ENCODE results near the gene KLF16.

The KLF16 gene

DNA sequence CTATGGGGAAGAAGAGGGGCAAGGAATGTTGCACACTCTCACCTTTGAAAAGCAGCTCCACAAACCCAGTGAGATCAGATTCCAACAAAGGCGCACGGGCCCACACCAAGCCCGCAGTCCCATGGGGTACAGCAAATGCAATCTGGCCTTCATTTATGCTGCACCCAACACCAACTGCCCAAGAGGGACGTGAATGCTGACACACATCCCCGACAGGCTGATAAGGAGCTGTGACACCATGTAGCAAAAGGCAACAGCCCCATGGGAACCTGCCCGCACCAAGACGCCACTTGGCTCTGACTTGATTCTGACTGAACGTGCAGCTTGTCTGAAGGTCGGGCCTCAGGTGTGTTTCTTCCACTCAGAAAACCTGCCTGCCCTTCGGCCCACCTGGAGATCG is 32.4 kb downstream of the KLF16 start:
- TF ChIP-seq, protein P1, sequence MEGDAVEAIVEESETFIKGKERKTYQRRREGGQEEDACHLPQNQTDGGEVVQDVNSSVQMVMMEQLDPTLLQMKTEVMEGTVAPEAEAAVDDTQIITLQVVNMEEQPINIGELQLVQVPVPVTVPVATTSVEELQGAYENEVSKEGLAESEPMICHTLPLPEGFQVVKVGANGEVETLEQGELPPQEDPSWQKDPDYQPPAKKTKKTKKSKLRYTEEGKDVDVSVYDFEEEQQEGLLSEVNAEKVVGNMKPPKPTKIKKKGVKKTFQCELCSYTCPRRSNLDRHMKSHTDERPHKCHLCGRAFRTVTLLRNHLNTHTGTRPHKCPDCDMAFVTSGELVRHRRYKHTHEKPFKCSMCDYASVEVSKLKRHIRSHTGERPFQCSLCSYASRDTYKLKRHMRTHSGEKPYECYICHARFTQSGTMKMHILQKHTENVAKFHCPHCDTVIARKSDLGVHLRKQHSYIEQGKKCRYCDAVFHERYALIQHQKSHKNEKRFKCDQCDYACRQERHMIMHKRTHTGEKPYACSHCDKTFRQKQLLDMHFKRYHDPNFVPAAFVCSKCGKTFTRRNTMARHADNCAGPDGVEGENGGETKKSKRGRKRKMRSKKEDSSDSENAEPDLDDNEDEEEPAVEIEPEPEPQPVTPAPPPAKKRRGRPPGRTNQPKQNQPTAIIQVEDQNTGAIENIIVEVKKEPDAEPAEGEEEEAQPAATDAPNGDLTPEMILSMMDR (IDR thresholded peaks at IDR 0.05; ENCODE audit: low read depth, low read length), result no peak
- DNase-seq (ENCODE audit: low read depth in 2 of 2), result no peak
- no peak overlapping the region for H3K4me3 ChIP-seq (replicated peaks in 1 of 2; ENCODE audit: low read depth in 2 of 2, low read length in 2 of 2)

DNA sequence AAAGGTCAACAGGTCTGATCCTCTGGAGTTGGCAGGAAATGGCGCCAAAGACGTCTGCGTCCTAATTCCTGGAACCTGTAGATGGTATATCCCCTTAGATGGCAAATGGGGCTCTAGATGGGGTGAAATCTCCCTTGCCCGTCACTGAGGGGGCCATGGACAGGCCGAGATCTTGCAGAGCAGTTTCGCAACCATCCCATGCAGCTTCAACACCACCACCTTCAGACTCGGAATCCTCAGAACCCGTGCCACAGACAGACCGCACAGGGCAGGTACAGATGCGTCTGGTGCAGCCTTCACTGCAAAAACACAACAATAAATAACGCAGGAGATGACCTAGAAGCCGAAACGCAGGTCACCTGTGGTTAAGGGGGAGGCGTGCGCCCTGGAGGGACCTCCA is 32.8 kb downstream of the KLF16 start:
- H3K4me3 ChIP-seq (replicated peaks in 1 of 2; ENCODE audit: low read depth in 2 of 2, low read length in 2 of 2), result no peak overlapping the region
- TF ChIP-seq, protein P1 (IDR thresholded peaks at IDR 0.05; ENCODE audit: low read depth, low read length), result no peak
- no peak for DNase-seq (ENCODE audit: low read depth in 2 of 2)

DNA sequence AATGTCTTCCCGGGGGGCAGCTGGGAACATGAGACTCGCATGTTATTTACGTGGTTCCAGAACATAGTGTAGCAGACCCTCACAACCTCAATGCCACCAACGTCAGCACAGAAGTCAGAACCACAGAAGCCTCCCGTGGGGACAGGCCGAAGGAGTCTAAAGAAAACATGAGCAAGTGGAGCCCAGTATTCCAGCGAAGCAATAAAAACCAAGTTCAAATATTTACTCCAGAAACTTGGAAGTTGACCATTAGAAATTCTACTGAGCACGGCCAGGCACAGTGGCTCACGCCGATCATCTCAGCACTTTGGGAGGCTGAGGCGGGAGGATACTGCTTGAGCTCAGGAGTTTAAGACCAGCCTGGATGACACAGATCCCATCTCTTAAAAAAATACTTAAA is 33.4 kb downstream of the KLF16 start:
- no peak overlapping the region for H3K4me3 ChIP-seq (replicated peaks in 1 of 2; ENCODE audit: low read depth in 2 of 2, low read length in 2 of 2)
- TF ChIP-seq, protein P1 (IDR thresholded peaks at IDR 0.05; ENCODE audit: low read depth, low read length), result no peak
- DNase-seq (ENCODE audit: low read depth in 2 of 2), result no peak

DNA sequence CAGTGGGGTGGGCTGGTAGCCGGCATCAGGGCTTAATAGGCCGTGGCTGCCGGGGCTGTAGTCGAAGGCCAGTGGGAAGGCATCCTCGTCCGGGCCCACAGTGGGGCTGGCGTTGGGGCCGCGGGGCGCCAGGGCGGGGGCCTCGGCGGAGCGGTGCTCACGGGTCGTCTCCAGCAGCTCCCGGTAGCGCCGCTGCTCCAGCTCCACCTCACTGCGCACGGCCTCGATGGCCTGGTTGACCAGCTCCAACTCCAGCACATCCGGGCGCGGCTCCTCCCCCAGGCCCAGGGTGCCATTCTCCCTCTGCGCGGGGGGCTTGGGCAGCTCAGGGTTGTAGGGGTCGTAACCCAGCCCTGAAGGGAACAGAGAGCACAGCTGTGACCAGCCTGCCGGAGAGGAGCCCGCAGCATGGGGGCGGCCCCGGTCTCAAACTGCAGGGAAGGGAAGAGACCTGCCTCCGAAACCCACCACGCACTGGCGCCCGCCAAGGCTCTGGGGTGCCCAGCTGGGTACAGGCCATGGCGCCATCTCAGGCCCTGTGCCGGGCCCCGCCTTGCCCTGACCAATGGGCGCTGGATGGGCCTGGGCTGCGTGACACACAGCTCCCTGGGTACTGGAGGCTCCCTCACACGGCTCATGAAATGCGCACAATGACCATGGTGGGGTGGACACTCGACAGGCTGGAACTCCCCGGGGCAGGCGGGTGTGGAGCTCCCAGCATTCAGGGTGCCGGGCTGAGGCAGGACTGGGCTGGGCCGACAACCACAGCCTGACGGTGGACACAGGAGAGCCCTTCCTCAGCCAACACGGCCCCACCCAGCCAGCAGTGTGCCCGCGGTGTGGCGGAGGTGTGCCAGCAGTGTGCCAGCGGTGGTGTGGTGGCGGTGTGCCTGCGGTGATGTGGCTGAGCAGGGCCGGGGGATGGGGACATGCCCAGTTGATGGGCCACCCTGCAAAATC is 34.8 kb downstream of the KLF16 start:
- TF ChIP-seq, protein P1 (IDR thresholded peaks at IDR 0.05; ENCODE audit: low read depth, low read length), result no peak
- H3K4me3 ChIP-seq (replicated peaks in 1 of 2; ENCODE audit: low read depth in 2 of 2, low read length in 2 of 2), result no peak overlapping the region
- DNase-seq (ENCODE audit: low read depth in 2 of 2), result no peak

DNA sequence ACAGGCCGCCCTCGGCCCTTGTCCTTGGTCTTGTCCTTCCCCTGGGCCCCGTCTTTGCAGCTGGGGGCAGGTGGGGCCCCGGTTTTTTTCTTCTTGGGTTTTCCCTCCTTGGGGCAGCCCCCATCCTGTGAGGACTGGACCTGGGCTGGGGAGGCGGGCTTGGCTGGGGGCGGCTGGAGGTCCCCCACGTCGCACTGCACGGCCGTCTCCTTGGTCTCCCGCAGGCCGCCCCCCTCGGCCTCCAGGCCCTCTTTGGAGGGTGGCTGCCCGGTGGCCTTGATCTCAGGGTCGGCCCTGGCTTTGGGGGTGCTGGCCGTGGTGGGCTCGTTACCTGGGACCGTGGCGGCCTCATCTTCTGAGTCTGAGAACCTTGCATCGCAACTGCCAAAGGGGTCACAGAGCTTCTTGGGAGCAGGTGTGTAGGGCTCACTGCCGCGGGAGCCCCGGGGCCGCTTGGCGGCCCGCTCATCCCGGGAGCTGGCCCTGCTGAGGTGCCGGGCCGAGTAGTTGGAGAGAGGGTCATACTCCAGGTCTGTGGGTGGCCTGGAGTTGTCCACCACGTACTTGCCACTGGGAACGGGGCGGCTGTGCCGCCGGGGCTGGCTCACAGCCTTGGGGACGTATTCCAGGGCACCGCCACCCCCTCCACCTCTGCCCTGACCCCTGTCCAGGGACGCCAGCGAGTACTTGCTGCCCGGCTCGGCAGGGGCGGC is 35.7 kb downstream of the KLF16 start:
- TF ChIP-seq, protein P1 (IDR thresholded peaks at IDR 0.05; ENCODE audit: low read depth, low read length), result no peak
- no peak for DNase-seq (ENCODE audit: low read depth in 2 of 2)
- no peak overlapping the region for H3K4me3 ChIP-seq (replicated peaks in 1 of 2; ENCODE audit: low read depth in 2 of 2, low read length in 2 of 2)

DNA sequence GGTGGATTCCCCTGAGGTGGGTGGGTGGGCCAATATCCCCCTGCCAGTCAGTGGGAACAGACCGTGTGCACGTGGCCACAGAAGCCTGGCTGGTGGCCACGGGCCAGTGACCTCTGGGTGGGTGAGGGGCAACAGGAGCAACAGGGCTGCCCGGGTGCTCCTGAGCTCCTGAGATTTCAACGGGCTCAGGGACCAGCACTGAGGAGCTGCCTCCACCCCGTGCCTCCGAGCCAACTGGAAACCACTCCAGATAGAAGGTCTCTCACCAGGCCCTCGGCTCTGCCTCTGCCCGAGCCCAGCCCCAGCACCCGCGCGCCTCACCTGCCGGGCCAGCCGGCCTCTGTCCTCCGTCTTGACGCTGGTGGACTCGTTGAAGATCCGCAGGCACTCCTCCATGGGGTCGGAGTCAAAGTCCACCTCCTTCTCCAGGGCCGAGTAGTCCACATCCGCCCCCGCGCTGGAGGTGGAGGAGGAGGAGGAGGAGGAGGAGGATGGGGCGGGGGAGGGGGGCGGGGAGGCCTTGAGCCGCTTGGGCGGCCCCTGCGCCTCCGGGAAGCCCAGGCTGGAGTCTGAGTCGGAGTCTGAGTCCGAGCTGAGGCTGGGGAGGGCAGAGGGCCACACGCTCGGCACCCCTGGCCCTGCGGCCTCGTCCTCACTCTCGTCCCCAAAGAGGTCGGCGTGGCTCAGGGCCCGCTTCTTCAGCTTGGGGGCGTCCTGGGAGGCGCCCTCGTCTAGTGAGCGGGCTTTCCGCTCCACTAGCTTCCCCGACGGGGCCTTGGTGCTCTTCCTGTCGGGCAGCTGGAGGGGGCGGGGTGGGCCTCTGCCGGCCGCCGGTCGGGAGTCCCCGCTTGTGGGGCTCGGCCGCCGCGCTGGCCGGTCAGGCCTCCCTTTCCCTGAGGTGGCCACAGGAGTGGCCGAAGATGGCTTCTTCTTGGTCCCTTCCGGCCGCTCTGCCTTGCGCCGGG is 36.5 kb downstream of the KLF16 start:
- H3K4me3 ChIP-seq (replicated peaks in 1 of 2; ENCODE audit: low read depth in 2 of 2, low read length in 2 of 2), result no peak overlapping the region
- TF ChIP-seq, protein P1 (IDR thresholded peaks at IDR 0.05; ENCODE audit: low read depth, low read length), result no peak
- DNase-seq (ENCODE audit: low read depth in 2 of 2), result no peak

Data from cardiac fibroblast (primary cell).